Astrocyte of the hippocampus (primary cell): ENCODE measurements around the gene PLEKHG5.
"Not testable (repeated sequence)": the region's sequence is repeated elsewhere in the genome, so short reads cannot be mapped to it uniquely, and the experiment has no call there.

Source experiments
- DNase-seq: peaks from one replicate; pipeline ENCODE4 v3.0.0; 2011; ENCODE audit warnings: low read depth, low spot score

Gene PLEKHG5

DNA sequence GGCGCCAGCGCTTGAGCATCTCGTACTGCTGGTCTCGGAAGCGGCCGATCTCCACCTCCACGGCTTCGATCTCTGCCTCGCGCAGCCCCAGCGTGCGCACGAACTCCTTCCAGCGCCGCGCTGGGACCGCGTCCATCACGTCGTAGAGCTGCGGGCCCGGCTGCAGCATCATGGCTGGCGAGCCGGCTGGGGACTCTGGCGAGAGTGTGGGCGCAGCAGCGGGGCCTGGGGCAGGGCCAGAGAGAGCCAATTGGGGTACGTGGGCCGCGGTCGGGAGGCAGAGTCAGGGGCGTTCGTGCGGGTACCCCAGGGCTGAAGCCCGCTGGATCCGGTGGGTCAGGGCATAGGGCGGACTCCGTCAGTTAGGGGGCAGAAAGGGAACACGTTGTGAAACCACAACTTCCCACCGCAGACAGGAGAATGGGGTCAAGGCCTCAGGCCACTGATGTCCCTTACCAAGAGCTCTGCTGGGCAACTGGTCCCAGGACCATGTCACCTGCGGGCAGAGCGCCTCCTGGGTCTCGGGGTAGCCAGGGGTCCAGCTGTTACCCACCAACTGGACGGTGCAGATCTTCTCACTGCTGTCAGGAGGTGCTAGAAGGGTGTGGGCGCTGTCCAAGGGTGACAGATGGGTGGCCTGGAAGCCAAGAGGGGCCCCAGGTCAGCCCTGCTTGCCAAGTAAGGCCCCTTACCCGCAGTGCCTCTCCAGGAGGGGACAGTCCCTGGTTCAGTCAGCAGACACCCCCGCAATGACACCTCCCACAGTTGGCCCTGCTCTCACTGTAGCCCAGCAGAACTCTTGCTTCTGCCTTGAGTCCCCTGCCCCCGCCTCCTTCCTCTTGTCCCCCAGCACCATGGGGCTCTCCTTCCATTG, 29.7 kb downstream of the PLEKHG5 start:
- no peak for DNase-seq

DNA sequence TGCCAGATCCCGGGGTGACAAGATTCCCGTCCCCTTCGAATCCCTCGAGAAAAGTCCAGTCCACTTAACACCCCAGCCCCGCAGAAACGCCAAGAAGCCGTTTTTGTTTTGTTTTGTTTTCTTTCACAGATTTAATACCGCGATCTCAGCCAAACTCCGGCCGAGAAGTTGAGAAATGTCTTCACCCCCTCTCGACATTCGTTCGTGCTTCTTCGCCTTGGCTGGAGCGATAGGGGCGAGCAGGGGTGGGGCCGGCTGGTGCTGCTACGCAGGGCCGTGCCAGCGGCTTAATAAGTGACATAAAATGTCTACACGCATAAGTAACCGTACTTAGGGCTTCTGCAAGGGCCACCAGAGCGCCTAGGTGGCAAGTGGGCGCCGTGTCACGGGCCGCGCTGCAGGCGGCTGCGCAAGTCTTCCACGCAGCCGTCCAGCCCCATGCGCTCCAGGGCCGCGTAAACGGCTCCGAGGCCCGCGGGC, 30.4 kb downstream of the PLEKHG5 start:
- no peak for DNase-seq

DNA sequence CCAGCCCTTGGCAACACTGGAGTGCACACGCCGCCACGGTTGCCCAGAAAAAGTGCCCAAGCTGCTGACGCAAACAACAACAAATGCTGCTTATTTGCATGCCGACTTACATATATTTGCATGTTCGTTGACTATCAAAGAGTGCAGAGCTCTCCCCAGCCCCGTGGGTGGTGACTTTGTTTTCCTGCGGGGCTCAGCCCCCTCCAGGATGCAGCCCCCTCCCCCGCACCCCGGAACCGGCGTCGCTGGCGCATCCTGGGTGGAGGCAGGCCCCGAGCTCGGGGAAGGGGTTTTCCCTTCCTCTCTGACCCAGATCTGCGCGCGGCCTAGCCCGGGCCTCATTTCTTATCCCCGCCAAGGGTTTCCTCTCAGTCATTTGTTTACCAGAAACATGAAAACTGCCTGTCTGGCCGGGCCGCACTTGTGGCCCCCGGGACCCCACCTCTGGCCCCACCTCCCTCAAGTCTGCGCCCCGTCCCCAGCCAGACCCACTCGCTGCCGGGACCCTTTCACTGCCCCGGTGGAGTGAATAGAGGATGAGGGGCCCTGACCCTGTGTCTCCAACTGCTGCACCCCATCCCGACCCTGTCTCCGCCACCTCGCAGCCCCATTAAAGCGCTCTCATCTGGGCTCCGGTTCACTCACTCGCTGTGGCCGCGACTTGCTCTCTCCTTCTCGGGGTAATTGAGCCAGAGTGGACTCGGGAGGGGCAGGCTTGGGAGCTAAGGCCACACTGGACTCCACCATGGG, 31.0 kb downstream of the PLEKHG5 start:
- peak; percentile 28 for DNase-seq

DNA sequence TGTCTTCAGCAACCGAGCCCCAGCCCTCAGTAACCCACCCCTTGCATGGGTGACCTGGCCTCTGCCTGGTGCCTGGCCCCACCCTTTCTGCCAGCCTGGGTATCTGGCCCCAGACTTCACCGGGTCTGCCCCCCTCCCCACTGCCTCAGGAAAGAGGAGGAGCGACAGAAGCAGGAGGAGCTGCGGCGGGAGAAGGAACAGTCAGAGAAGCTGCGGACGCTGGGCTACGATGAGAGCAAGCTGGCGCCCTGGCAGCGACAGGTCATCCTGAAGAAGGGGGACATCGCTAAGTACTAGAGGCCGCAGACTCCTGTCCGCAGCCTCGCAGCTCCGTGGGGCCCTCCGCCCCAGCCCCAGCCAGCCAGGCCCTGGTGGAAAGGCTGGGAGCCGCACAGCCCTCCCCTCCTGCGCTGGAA, 31.6 kb downstream of the PLEKHG5 start:
- peak; percentile 43 for DNase-seq

GRCh38 chr1:6456800-6457466, 34.5 kb downstream of the PLEKHG5 start:
- DNase-seq: no peak

DNA sequence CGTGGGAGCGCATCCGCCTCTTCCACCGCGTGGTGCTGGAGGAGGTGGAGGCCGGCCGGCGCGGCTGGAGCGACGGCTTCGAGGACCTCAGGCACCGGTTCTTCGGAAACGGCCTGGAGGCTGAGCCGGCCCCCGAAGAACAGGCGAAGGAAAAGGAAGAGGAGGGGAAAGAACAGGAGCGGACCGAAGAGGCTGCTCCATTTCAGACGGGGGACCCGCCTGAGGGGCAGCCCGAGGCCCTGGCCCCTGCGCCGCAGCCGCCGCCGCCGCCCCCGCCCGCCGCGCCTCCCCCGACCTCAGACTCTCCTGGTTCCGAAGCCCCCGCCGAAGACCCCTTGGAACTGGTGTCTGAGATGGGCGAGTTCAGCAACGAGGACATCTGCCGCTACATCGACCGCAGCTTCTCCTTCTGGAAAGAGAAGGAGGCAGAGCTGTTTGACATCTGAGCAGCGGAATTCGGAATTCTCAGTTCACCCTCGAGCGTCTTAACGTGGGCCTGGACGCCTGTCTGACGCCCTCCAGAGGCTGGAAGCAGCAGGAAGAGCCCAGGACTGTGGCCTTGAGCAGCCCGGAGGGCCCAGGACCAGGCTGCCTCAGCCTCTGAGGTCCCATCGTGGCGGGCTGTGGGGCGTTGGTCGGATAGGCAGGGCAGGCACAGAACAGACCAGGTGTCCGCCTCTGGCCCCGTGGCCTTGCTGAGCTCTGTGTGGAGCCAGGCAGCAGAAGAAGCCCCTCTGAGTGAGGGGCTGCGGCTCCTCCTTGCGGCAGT, 35.5 kb downstream of the PLEKHG5 start:
- DNase-seq: not testable (repeated sequence)

DNA sequence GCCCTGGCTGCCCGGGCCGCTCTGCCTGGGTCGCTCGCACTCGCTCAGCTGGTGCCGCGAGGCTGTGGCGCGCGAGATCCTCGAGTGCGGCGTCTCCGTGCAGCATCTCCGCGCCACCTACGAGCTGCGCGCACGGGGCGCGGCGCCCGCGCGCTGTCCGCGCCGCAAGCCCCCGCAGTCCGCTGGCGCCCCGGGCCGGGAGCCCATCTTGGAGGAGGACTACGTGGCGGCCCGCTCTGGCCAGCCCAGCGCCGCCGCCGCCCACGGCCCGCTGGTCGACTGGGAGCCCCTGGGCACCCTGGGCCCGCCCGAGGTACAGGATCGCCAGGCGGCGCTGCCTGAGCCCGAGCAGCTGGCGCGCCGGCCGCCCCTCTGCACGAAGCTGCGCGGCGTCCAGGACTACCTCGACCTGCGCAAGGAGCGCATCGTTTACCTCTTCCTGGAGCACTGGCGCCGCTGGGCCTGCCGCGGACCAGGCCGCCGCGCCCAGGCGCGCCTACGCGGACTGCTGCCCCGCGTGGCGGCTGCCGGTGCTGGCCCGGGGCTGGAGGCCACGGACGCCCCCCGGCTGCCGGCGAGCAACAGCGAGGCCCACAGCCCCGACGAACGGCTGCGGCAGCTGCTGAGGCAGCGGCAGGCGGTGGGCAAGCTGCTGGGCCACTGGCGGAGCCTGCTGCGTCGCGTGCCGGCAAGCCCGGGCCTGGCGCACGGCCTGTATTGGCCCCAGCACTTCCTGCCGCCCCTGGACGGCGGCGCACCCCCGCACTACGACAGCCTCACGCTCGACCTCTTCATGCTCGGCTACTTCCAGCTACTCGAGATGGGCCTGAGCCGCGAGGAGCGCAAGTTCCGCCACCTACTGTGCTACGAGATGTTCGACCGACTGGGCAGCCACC, 36.4 kb downstream of the PLEKHG5 start:
- peak; percentile 57 for DNase-seq

DNA sequence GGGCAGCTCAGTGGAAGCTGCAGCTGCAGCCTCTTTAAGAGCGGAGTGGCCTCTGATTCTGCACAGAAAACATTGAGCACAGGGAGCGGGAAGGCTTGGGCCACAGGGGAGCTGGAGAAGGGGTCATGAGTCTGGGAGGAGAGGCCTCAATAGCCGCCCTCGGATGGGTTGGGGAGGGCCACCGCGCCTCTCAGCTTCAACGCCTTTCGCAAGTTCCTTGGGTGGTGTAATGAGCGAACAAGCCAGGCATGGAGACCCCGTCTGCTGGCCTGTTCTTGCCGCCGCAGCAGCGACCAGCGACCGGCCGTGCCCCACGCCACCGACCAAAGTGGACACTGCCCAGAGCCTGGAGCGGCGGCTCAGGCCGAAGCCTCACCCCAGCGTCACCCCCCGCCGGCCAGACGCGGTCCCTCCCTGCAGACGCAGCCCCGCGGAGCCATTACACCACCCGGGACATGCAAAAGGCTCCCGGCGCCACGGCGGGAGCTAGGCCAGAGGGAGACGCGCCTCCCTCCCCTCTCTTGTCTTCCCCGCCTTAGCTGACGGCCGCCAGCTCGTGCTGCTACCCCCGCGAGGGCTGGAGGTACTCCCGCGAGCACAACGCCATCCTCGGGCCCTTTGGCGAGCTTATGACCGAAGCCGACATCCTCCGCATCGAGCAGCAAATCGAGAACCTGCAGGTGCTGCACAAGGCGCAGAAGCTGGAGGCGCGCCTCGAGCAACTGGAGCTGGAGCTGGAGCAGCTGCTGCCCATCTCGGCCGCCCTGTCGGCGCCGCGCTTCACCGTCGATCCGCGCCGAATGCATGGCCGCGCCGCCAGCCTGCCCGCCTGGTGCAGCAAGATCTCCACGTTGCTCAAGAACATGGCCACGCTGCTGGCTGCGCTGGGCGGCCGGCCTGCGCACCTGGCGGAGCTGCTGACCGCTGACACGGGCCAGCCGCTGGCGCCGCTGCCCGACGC, 37.3 kb downstream of the PLEKHG5 start:
- peak; percentile 44 for DNase-seq

GRCh38 chr1:6450943-6451373, 40.5 kb downstream of the PLEKHG5 start:
- DNase-seq: no peak

GRCh38 chr1:6450486-6450885, 41.0 kb downstream of the PLEKHG5 start:
- DNase-seq: not testable (repeated sequence)

DNA sequence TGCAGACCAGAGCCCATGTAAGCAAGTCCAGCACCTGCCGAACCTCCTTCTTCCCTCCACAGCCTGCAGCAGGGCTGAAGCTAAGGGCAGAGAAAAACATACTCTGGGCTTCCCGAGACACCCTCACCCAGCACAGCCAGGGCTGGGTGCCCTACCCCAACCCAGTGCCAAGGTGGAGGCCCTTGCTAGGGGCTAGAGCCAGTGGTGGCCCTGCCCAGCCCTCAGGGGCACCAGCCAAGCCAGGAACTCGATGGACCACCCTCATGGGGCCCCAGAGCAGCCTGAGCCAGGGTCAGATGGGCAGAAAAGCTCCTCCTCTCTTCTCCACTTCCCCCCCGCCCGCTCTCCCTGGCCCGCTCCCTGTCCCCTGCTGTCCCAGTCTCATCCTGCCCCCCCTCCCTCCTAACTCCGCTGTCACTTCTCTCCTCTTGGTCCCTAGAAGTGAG, 41.4 kb downstream of the PLEKHG5 start:
- DNase-seq: no peak

DNA sequence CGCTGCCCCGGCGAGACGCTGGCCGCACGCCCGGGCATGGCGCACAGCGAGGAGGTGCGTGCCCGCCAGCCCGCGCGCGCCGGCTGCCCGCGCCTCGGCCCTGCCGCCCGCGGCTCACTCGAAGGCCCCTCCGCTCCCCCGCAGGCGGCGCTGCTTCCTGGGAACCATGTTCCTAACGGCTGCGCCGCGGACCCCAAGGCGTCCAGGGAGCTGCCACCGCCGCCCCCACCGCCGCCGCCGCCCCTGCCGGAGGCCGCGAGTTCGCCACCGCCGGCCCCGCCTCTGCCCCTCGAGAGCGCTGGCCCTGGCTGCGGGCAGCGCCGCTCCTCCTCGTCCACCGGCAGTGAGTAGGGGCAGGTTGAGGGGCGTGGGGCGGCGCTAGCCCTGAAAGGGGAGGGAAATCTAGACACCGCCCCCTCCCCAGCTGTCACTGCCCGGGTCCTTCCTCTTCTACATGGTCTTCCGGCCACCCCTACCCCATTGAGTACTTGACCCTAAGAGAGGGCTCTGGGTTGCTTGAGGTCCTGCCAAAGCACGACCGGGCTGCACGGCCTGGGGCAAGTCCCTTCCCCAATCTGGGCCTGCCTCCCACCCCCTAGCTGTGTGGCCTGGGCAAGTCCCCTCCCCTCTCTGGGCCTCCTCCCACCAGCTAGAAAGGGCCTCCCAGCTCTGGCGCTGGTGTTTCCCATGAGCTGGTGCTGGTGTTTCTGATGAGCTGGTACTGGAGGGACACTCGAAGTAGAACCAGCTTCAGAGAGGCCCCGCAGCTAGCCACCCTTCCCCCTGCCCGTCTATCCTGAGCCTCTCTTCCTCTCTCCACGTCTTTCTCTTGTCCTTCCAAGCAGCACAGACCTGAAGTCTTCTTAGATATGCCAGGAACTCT, 42.5 kb downstream of the PLEKHG5 start:
- DNase-seq: peak; percentile 64

- DNase-seq: no peak
These were observed 43.4 kb downstream of the PLEKHG5 start for GRCh38 chr1:6447818-6448748.

GRCh38 chr1:6447016-6447817, 44.2 kb downstream of the PLEKHG5 start:
- DNase-seq: no peak

- no peak for DNase-seq
These were observed 44.8 kb downstream of the PLEKHG5 start for GRCh38 chr1:6446665-6447015.

DNA sequence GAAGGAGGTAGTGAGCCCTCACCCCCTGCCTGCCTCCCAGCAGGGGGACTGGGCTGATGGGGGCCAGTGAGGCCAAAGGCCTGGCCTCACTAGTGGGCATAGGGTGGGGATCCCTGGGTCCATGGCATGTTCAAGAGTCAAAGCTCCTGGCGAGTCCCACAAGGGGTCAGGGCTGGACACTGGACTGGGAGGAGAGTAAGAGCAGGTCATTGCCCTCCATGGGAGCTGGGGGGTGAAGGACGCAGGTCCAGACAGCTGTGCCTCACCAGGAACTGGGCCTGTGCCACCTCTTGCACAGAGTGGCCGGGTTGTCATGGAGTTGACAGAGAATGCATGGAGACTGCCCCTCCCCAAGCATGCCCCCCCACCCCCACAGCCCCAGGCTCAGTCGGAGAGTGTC, 45.5 kb downstream of the PLEKHG5 start:
- not testable (repeated sequence) for DNase-seq
